WTC11 (cell line): ENCODE results near the gene SIGLEC7. TPM values are rescaled to one million over a fixed set of nuclear protein-coding genes. Genes with fewer than 3 reads are reported as not detected.

ENCODE experiments used
- ATAC-seq: fragments of 200-7000 bp; cut with Tn5 transposase; 2 replicates; pipeline ENCODE4 v1.10.0; 2021; ENCODE audit warnings: mild to moderate bottlenecking, moderate library complexity
- CTCF ChIA-PET: fragments of 300-600 bp; sonication (Branson Sonifier 250); formaldehyde crosslinking; loops from one replicate; lab custom pipeline; 2021; ENCODE audit warnings: antibody characterized with exemption; lab: Charles Lee
- POLR2A ChIA-PET: fragments of 350-600 bp; sonication (Branson Sonifier 250); formaldehyde crosslinking; loops from one replicate; lab custom pipeline; 2021; ENCODE audit warnings: antibody characterized with exemption; lab: Charles Lee
- DNase-seq: peaks from one replicate; pipeline ENCODE4 v3.0.0; 2021; ENCODE audit warnings: low spot score
- H3K27ac Mint-ChIP-seq: 2 replicates; pipeline ENCODE4 v1.8.0; 2021; ENCODE audit warnings: mixed read lengths
- H3K27me3 Mint-ChIP-seq: 2 replicates; pipeline ENCODE4 v1.8.0; 2021; ENCODE audit warnings: low read depth, mild to moderate bottlenecking, moderate library complexity, mixed read lengths
- H3K36me3 Mint-ChIP-seq: 2 replicates; pipeline ENCODE4 v1.8.0; 2021; ENCODE audit warnings: mixed read lengths
- H3K4me1 Mint-ChIP-seq: 2 replicates; pipeline ENCODE4 v1.8.0; 2022; ENCODE audit warnings: mixed read lengths
- H3K4me3 Mint-ChIP-seq: 2 replicates; pipeline ENCODE4 v1.8.0; 2021; ENCODE audit warnings: mild to moderate bottlenecking, moderate library complexity, mixed read lengths
- H3K9me3 Mint-ChIP-seq: 2 replicates; pipeline ENCODE4 v1.8.0; 2021; ENCODE audit warnings: mixed read lengths
- ATF6 ChIP-seq: sonication (generic); formaldehyde crosslinking; IDR thresholded peaks from 2 replicates; pipeline ENCODE4 v1.8.1; 2023; ENCODE audit warnings: mild to moderate bottlenecking, missing genetic modification reagents
- ELF4 ChIP-seq: sonication (generic); formaldehyde crosslinking; IDR thresholded peaks from 2 replicates; pipeline ENCODE4 v1.8.1; 2022; ENCODE audit warnings: low read depth, mild to moderate bottlenecking, moderate library complexity, missing genetic modification reagents
- GABPB1 ChIP-seq: sonication (generic); formaldehyde crosslinking; IDR thresholded peaks from 2 replicates; pipeline ENCODE4 v1.8.1; 2023; ENCODE audit warnings: mild to moderate bottlenecking, missing genetic modification reagents
- HMGXB4 ChIP-seq: sonication (generic); formaldehyde crosslinking; IDR thresholded peaks from 2 replicates; pipeline ENCODE4 v1.8.1; 2023; ENCODE audit warnings: mild to moderate bottlenecking, moderate library complexity, missing genetic modification reagents
- IRF1 ChIP-seq: sonication (generic); formaldehyde crosslinking; IDR thresholded peaks from 2 replicates; pipeline ENCODE4 v1.8.0; 2023; ENCODE audit warnings: missing genetic modification reagents
- JUN ChIP-seq: sonication (generic); formaldehyde crosslinking; IDR thresholded peaks from 2 replicates; pipeline ENCODE4 v1.8.0; 2023; ENCODE audit warnings: mild to moderate bottlenecking, missing genetic modification reagents
- KAT7 ChIP-seq: sonication (generic); formaldehyde crosslinking; IDR thresholded peaks from 2 replicates; pipeline ENCODE4 v1.8.1; 2023; ENCODE audit warnings: missing genetic modification reagents, mild to moderate bottlenecking, borderline replicate concordance
- MLX ChIP-seq: sonication (generic); formaldehyde crosslinking; IDR thresholded peaks from 2 replicates; pipeline ENCODE4 v1.8.1; 2023; ENCODE audit warnings: mild to moderate bottlenecking, missing genetic modification reagents, moderate library complexity
- NFATC4 ChIP-seq: fragments of 250-450 bp; sonication (Bioruptor Pico); IDR thresholded peaks from 2 replicates; pipeline ENCODE4 v1.9.0; 2021; ENCODE audit warnings: mild to moderate bottlenecking
- PRDM15 ChIP-seq: sonication (generic); formaldehyde crosslinking; IDR thresholded peaks from 2 replicates; pipeline ENCODE4 v1.8.0; 2022; ENCODE audit warnings: missing genetic modification reagents
- PREB ChIP-seq: sonication (generic); formaldehyde crosslinking; IDR thresholded peaks from 2 replicates; pipeline ENCODE4 v1.8.1; 2022; ENCODE audit warnings: mild to moderate bottlenecking, missing genetic modification reagents, moderate library complexity, borderline replicate concordance
- SMAD3 ChIP-seq: sonication (generic); formaldehyde crosslinking; IDR thresholded peaks from 2 replicates; pipeline ENCODE4 v1.8.0; 2022; ENCODE audit warnings: missing genetic modification reagents, mild to moderate bottlenecking, borderline replicate concordance
- SOX15 ChIP-seq: fragments of 250-450 bp; sonication (Bioruptor Pico); IDR thresholded peaks from 2 replicates; pipeline ENCODE4 v1.9.0; 2021; ENCODE audit warnings: mild to moderate bottlenecking
- SP1 ChIP-seq: sonication (generic); formaldehyde crosslinking; conservative IDR thresholded peaks from 2 replicates; pipeline ENCODE4 v1.8.1; 2022; ENCODE audit warnings: missing genetic modification reagents
- TCF7 ChIP-seq: sonication (generic); formaldehyde crosslinking; IDR thresholded peaks from 2 replicates; pipeline ENCODE4 v1.8.0; 2022; ENCODE audit warnings: mild to moderate bottlenecking, low read depth, missing genetic modification reagents, moderate library complexity
- TP53 ChIP-seq: sonication (generic); formaldehyde crosslinking; IDR thresholded peaks from 2 replicates; pipeline ENCODE4 v1.8.1; 2023; ENCODE audit warnings: mild to moderate bottlenecking, missing genetic modification reagents
- ZNF532 ChIP-seq: fragments of 250-450 bp; sonication (Bioruptor Pico); IDR thresholded peaks from 2 replicates; pipeline ENCODE4 v1.9.0; 2021; ENCODE audit warnings: mild to moderate bottlenecking, borderline replicate concordance
- total RNA-seq: library from RNA; stranded (reverse); gene quantifications from 3 replicates; pipeline ENCODE4 v1.2.3, GENCODE V29; 2021

Gene SIGLEC7
- total RNA-seq, 1 experiment from 2014 or later: not detected

- no peak for TF ChIP-seq ATF6 (CRISPR knock-in tag)
Measured at GRCh38 chr19:51108805-51109146, 33.3 kb upstream of the SIGLEC7 start (continued).

- H3K4me1 Mint-ChIP-seq: peaks cover 8% of the 10 kb centered on the region
- ChIA-PET CTCF (interaction anchor here (0.7 to 1.8 kb wide), 4 partner anchors 8 to 546 kb away, joined by 3 to 7 read pairs (median 4); no protein-coding TSS in a partner anchor), POLR2A (no interaction called here)
- DNase-seq (no peak), ATAC-seq (no peak)
- peaks cover 23% of the 10 kb centered on the region for H3K27me3 Mint-ChIP-seq
- H3K36me3 Mint-ChIP-seq: no peaks in the 10 kb centered on the region
- no peaks in the 10 kb centered on the region for H3K9me3 Mint-ChIP-seq
- H3K4me3 Mint-ChIP-seq: no peak overlapping the region
- H3K27ac Mint-ChIP-seq: no peak overlapping the region
- TF ChIP-seq ZNF532 (CRISPR knock-in tag) (no peak), SMAD3 (CRISPR knock-in tag) (no peak), ELF4 (CRISPR knock-in tag) (no peak), TP53 (CRISPR knock-in tag) (no peak), MLX (CRISPR knock-in tag) (no peak), KAT7 (CRISPR knock-in tag) (no peak), PRDM15 (CRISPR knock-in tag) (no peak), JUN (CRISPR knock-in tag) (no peak), IRF1 (CRISPR knock-in tag) (no peak)
Measured at GRCh38 chr19:51110666-51110971, 31.5 kb upstream of the SIGLEC7 start.

GRCh38 chr19:51111606-51112005 lies 30.5 kb upstream of the SIGLEC7 start:
- Mint-ChIP-seq H3K36me3 (no peaks in the 10 kb centered on the region), H3K4me3 (no peak overlapping the region), H3K9me3 (no peaks in the 10 kb centered on the region), H3K27ac (no peak overlapping the region), H3K4me1 (peaks cover 8% of the 10 kb centered on the region), H3K27me3 (peaks cover 31% of the 10 kb centered on the region)
- POLR2A ChIA-PET: no interaction called here
- DNase-seq: no peak
- CTCF ChIA-PET: interaction anchor here (0.5 to 1.6 kb wide), 10 partner anchors 9 to 545 kb away, joined by 3 to 6 read pairs (median 4); no protein-coding TSS in a partner anchor
- ATAC-seq: no peak
- TF ChIP-seq NFATC4 (no peak), HMGXB4 (CRISPR knock-in tag) (no peak), SP1 (CRISPR knock-in tag) (no peak), TCF7 (no peak), PREB (CRISPR knock-in tag) (no peak), GABPB1 (CRISPR knock-in tag) (no peak), IRF1 (CRISPR knock-in tag) (no peak), SOX15 (CRISPR knock-in tag) (no peak)
